Sciatic nerve (tissue), 2 donors: ENCODE measurements around the gene OLFM2. TPM values are rescaled to one million over a fixed set of nuclear protein-coding genes. Genes with fewer than 3 reads are reported as not detected.
A peak's percentile ranks its signal among the peaks of the same experiment; 100 is the strongest.
"Not testable (repeated sequence)": the region's sequence is repeated elsewhere in the genome, so short reads cannot be mapped to it uniquely, and the experiment has no call there.

Experiments used
- ATAC-seq: fragments of 200-7000 bp; cut with Tn5 transposase; one replicate; pipeline ENCODE4 v1.9.1; 2020; ENCODE audit warnings: mild to moderate bottlenecking, moderate library complexity
- DNase-seq: peaks from one replicate; pipeline ENCODE4 v3.0.0-alpha.2; 2020; ENCODE audit warnings: low spot score
- intact Hi-C: fragments of 100-400 bp; cut with DNase I; formaldehyde crosslinking; loops from one replicate; pipeline ENCODE4 v1.14.2; 2022
- total RNA-seq: library from RNA; stranded (reverse); fragmentation: NEBNext Ultra II Directional; extraction: Animal tissue kit (Norgen Biotek cat#: 25700); gene quantifications from one replicate; pipeline ENCODE4 v1.2.1, GENCODE V29; 2021
- donor health status: DM: no; HTN: no; CAD: no.
- donor health status: DM: no; HTN: no; CAD: no.

Gene OLFM2
- total RNA-seq, 1 donor from 2014 or later = 6.9 TPM

- intact Hi-C loops, ATAC-seq, DNase-seq: not testable (repeated sequence)
Measured at GRCh38 chr19:9946528-9947125, 10.3 kb upstream of the OLFM2 start.

- peak; percentile 93 for DNase-seq
- peak; percentile 99 for ATAC-seq
- intact Hi-C loops = no loop called here
Measured at GRCh38 chr19:9945319-9945966, 9.1 kb upstream of the OLFM2 start.

GRCh38 chr19:9943744-9944143, 7.4 kb upstream of the OLFM2 start:
- intact Hi-C loops = loop anchor here (5.0 kb wide), 1 partner anchor 54 kb away; no protein-coding TSS in a partner anchor
- ATAC-seq = no peak
- no peak for DNase-seq

- intact Hi-C loops = loop anchor here (5.0 kb wide), 1 partner anchor 56 kb away; no protein-coding TSS in a partner anchor
- ATAC-seq (no peak), DNase-seq (no peak)
Measured at GRCh38 chr19:9941671-9942070, 5.4 kb upstream of the OLFM2 start.

- no peak for ATAC-seq
Measured at GRCh38 chr19:9941231-9941630, 4.9 kb upstream of the OLFM2 start.

GRCh38 chr19:9940778-9941177, 4.5 kb upstream of the OLFM2 start:
- intact Hi-C loops = loop anchor here (5.0 kb wide), 1 partner anchor 57 kb away; no protein-coding TSS in a partner anchor
- DNase-seq = no peak
- no peak for ATAC-seq

More at GRCh38 chr19:9941231-9941630, 4.9 kb upstream of the OLFM2 start:
- intact Hi-C loops = loop anchor here (5.0 kb wide), 1 partner anchor 56 kb away; no protein-coding TSS in a partner anchor
- no peak for DNase-seq

- intact Hi-C loops = loop anchor here (10.0 kb wide), 2 partner anchors 165 to 315 kb away; partner anchors contain the start of genes ANGPTL6, MRPL4 and PPAN
- ATAC-seq = no peak
- DNase-seq = no peak
Measured at GRCh38 chr19:9939301-9939913, 3.1 kb upstream of the OLFM2 start.

- ATAC-seq (no peak), DNase-seq (no peak)
- intact Hi-C loops = loop anchor here (10.0 kb wide), 2 partner anchors 168 to 318 kb away; partner anchors contain the start of genes ANGPTL6, MRPL4 and PPAN
Measured at GRCh38 chr19:9937001-9937411, 691 bp upstream of the OLFM2 start.

- no peak for ATAC-seq
- intact Hi-C loops = loop anchor here (10.0 kb wide), 2 partner anchors 169 to 319 kb away; partner anchors contain the start of genes ANGPTL6, MRPL4 and PPAN
Measured at GRCh38 chr19:9935506-9936325, 599 bp downstream of the OLFM2 start.

GRCh38 chr19:9934132-9934950, 2.0 kb downstream of the OLFM2 start:
- ATAC-seq = peak; percentile 89
- intact Hi-C loops = loop anchor here (5.0 to 10.0 kb wide), 3 partner anchors 93 to 320 kb away; partner anchors contain the start of genes ANGPTL6, MRPL4 and PPAN

More at GRCh38 chr19:9935506-9936325, 599 bp downstream of the OLFM2 start:
- no peak for DNase-seq

GRCh38 chr19:9932835-9933234, 3.5 kb downstream of the OLFM2 start:
- no peak for DNase-seq
- ATAC-seq = no peak
- intact Hi-C loops = loop anchor here (5.0 to 10.0 kb wide), 3 partner anchors 94 to 322 kb away; partner anchors contain the start of genes ANGPTL6, MRPL4 and PPAN

More at GRCh38 chr19:9934132-9934950, 2.0 kb downstream of the OLFM2 start:
- peak; percentile 90 for DNase-seq

GRCh38 chr19:9931629-9932028, 4.7 kb downstream of the OLFM2 start:
- intact Hi-C loops = loop anchor here (5.0 to 10.0 kb wide), 3 partner anchors 96 to 323 kb away; partner anchors contain the start of genes ANGPTL6, MRPL4 and PPAN
- no peak for ATAC-seq
- no peak for DNase-seq

- no peak for ATAC-seq
- no peak for DNase-seq
- intact Hi-C loops = loop anchor here (10.0 kb wide), 1 partner anchor 471 kb away; no protein-coding TSS in a partner anchor
Measured at GRCh38 chr19:9923440-9923839, 12.9 kb downstream of the OLFM2 start.

GRCh38 chr19:9922782-9923379, 13.4 kb downstream of the OLFM2 start:
- not testable (repeated sequence) for DNase-seq, ATAC-seq
- intact Hi-C loops = loop anchor here (10.0 kb wide), 1 partner anchor 472 kb away; no protein-coding TSS in a partner anchor

- intact Hi-C loops = no loop called here
- DNase-seq (no peak), ATAC-seq (peak; percentile 66)
Measured at GRCh38 chr19:9917321-9917720, 19.0 kb downstream of the OLFM2 start.

GRCh38 chr19:9916719-9917118, 19.6 kb downstream of the OLFM2 start:
- ATAC-seq (no peak), DNase-seq (no peak)
- intact Hi-C loops = no loop called here
